Caco-2 (cell line): Measurements from ENCODE around the gene NR4A3. TPM values are rescaled to one million over a fixed set of nuclear protein-coding genes. Genes with fewer than 3 reads are reported as not detected.

Experiments
- BruUV-seq: library from RNA; stranded (reverse); fragments of 400-500 nt; replicated peaks from 2 replicates; lab custom pipeline; 2021; lab: Mats Ljungman, UMichigan
- CTCF ChIA-PET: fragments of 300-600 bp; sonication (Branson Sonifier 250); formaldehyde crosslinking; loops from one replicate; lab custom pipeline; 2022; ENCODE audit warnings: antibody characterized with exemption; lab: Charles Lee
- POLR2A ChIA-PET: fragments of 300-600 bp; sonication (Branson Sonifier 250); formaldehyde crosslinking; loops from one replicate; lab custom pipeline; 2022; ENCODE audit warnings: antibody characterized with exemption; lab: Charles Lee
- DNase-seq, 2 experiments: peaks; one replicate each; pipeline versions ENCODE4 v3.0.0 to v3.0.0-alpha.2; 2020 to 2022
- H3K27me3 ChIP-seq: replicated peaks from 2 replicates; pipeline ENCODE4 v1.6.0; 2011; ENCODE audit warnings: low read length; ENCODE audit not compliant: control insufficient read depth, insufficient read depth
- H3K36me3 ChIP-seq: 2 replicates; pipeline ENCODE4 v1.5.1; 2011; ENCODE audit warnings: low read length; ENCODE audit not compliant: control insufficient read depth, insufficient read depth
- H3K4me1 ChIP-seq: fragments of 250-450 bp; sonication (Bioruptor Pico); 2 replicates; pipeline ENCODE4 v1.5.1; 2020; ENCODE audit warnings: mild to moderate bottlenecking
- H3K4me3 ChIP-seq: 2 replicates; pipeline ENCODE4 v1.5.1; 2011; ENCODE audit warnings: low read depth, mild to moderate bottlenecking, control low read depth, low read length
- H3K9me3 ChIP-seq: fragments of 250-450 bp; sonication (Bioruptor Pico); 2 replicates; pipeline ENCODE4 v1.5.1; 2020; ENCODE audit warnings: mild to moderate bottlenecking, moderate library complexity
- H3K27ac Mint-ChIP-seq: one replicate; pipeline ENCODE4 v1.8.0; 2022; ENCODE audit warnings: mixed read lengths; ENCODE audit not compliant: unreplicated experiment
- H3K27me3 Mint-ChIP-seq: one replicate; pipeline ENCODE4 v1.8.0; 2022; ENCODE audit warnings: mixed read lengths; ENCODE audit not compliant: insufficient read depth, unreplicated experiment
- H3K36me3 Mint-ChIP-seq: one replicate; pipeline ENCODE4 v1.8.0; 2022; ENCODE audit warnings: mild to moderate bottlenecking, mixed read lengths; ENCODE audit not compliant: insufficient read depth, unreplicated experiment
- H3K4me1 Mint-ChIP-seq: one replicate; pipeline ENCODE4 v1.8.0; 2022; ENCODE audit warnings: low read depth, mixed read lengths; ENCODE audit not compliant: unreplicated experiment
- H3K4me3 Mint-ChIP-seq: one replicate; pipeline ENCODE4 v1.8.0; 2022; ENCODE audit warnings: mild to moderate bottlenecking, moderate library complexity, mixed read lengths; ENCODE audit not compliant: unreplicated experiment
- H3K9me3 Mint-ChIP-seq: one replicate; pipeline ENCODE4 v1.8.0; 2022; ENCODE audit warnings: mixed read lengths; ENCODE audit not compliant: unreplicated experiment
- intact Hi-C: fragments of 100-400 bp; cut with micrococcal nuclease; formaldehyde crosslinking; loops from one replicate; pipeline ENCODE4 v1.10.0; 2022; ENCODE audit not compliant: unreplicated experiment
- total RNA-seq: library from RNA; stranded (reverse); gene quantifications from 2 replicates; pipeline ENCODE4 v1.2.3, GENCODE V29; 2022
- TF ChIP-seq, protein P1 (sequence below), 2 experiments: fragments of 200-600 bp in 1 of 2; IDR thresholded peaks; 1 replicate in 1 of 2; 2 replicates in 1 of 2; pipeline versions ENCODE4 v1.5.1 to v1.8.0; 2011 to 2022; ENCODE audit warnings: antibody characterized with exemption in 1 of 2, control low read depth in 1 of 2, inconsistent platforms in 1 of 2, low read depth in 1 of 2, low read length in 1 of 2, mild to moderate bottlenecking in 1 of 2, moderate library complexity in 1 of 2; ENCODE audit not compliant: insufficient read depth in 1 of 2, severe bottlenecking in 1 of 2, unreplicated experiment in 1 of 2

The NR4A3 gene
- total RNA-seq, 1 experiment from 2014 or later, result 0.39 TPM

DNA sequence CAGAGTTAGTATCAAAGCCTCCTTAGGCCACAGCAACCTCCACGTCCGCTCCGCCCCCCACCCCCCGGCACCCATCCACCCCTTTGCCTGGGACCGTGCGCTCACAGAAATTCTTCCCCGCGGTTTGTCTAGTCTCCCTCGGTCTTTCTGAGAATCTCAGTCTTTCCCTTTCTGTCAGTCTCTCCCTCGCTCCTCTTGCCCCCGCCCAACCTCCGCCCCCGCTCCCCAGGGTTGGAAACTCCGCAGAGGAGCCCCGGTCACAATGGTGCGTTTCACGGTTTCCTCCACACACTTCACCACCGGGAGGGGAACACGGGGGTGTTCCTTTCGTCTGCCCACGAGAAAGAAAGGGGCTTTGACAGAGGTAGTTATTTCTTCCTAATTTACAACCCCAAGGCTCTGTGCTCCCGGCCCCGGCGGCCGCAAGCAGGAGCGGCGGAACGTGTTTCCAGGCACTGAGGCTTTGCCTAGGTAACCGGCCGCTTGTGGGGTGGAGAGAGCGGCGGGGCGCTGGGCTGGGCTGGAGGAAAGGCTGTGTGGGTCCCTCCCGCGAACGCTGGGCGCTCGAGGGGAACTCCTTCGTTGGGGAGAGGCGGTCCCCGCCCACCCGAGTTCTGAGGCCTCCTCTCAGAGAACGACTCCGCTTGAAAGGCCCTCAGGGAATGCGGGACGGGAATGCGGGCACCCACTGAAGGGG, 2.1 kb downstream of the NR4A3 start:
- Histone ChIP-seq H3K9me3 (no peaks in the 10 kb centered on the region), H3K27me3 (peaks cover 8% of the 10 kb centered on the region), H3K4me3 (peak overlapping the region; percentile 95), H3K36me3 (no peaks in the 10 kb centered on the region), H3K4me1 (no peaks in the 10 kb centered on the region; the same call in 1 of the 2 replicates)
- peaks cover 15% of the 10 kb centered on the region for H3K36me3 Mint-ChIP-seq
- TF ChIP-seq, protein P1, sequence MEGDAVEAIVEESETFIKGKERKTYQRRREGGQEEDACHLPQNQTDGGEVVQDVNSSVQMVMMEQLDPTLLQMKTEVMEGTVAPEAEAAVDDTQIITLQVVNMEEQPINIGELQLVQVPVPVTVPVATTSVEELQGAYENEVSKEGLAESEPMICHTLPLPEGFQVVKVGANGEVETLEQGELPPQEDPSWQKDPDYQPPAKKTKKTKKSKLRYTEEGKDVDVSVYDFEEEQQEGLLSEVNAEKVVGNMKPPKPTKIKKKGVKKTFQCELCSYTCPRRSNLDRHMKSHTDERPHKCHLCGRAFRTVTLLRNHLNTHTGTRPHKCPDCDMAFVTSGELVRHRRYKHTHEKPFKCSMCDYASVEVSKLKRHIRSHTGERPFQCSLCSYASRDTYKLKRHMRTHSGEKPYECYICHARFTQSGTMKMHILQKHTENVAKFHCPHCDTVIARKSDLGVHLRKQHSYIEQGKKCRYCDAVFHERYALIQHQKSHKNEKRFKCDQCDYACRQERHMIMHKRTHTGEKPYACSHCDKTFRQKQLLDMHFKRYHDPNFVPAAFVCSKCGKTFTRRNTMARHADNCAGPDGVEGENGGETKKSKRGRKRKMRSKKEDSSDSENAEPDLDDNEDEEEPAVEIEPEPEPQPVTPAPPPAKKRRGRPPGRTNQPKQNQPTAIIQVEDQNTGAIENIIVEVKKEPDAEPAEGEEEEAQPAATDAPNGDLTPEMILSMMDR (IDR thresholded peaks at IDR 0.05; ENCODE audit: insufficient read depth in 1 of 2, low read depth in 1 of 2, low read length in 1 of 2, severe bottlenecking in 1 of 2, unreplicated experiment in 1 of 2), result no peak
- H3K27me3 Mint-ChIP-seq, result peaks cover 3% of the 10 kb centered on the region
- peak overlapping the region; percentile 72 for H3K4me3 Mint-ChIP-seq
- H3K27ac Mint-ChIP-seq, result peak overlapping the region; percentile 29
- peak in 1 of 2 experiments; percentile 41 for DNase-seq
- CTCF ChIA-PET, result interaction anchor here (1.1 to 1.5 kb wide), 3 partner anchors 83 to 124 kb away, joined by 5 to 6 read pairs (median 6); no protein-coding TSS in a partner anchor
- no TSS peak for BruUV-seq
- POLR2A ChIA-PET, result no interaction called here
- H3K4me1 Mint-ChIP-seq, result no peaks in the 10 kb centered on the region
- intact Hi-C loops, result loop anchor here (5.0 to 10.0 kb wide), 6 partner anchors 143 to 773 kb away; partner anchors contain the start of genes ALG2 and SEC61B
- no peaks in the 10 kb centered on the region for H3K9me3 Mint-ChIP-seq

DNA sequence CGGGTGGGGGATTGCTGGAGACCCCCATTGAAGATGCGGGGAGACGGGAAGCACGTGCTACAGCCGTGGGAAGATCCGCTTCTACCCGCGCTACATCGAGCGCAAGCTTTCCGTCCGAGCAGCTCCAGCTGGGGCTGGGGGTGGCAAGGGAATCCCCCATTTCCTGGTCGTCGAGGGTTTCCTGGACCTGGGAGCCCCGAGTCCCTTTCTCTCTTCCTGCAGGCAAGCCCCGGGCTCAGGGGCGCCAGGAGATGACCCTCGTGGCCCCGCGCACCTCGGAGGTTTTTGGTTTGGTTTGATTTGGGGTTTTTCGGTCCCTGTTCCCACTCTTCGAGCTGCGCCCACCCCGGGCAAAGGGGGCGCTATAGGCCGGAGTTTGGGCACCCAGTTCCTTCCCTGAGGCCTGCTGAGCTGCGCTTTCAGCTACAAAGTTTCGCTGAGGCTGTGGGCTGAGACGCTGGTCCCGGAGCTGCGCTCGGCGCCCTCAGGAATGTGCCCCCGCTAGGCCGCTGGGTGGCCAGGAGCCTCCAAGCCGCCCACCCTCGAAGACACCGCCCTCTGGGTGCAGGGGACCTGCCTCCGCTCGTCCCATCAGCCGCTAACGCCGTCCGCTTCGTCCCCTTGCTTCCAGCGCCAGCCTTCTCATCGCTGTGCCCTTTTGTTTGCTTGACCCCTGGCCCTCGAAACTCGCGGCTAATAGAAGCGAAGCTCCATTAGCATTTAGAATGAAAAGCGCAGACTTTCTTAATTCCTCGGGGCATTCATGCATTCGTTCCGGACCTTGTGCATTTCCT, 2.9 kb downstream of the NR4A3 start:
- intact Hi-C loops, result loop anchor here (5.0 to 10.0 kb wide), 6 partner anchors 143 to 773 kb away; partner anchors contain the start of genes ALG2 and SEC61B
- POLR2A ChIA-PET, result no interaction called here
- Histone ChIP-seq H3K36me3 (no peaks in the 10 kb centered on the region), H3K27me3 (peaks cover 8% of the 10 kb centered on the region), H3K4me3 (peak overlapping the region; percentile 95), H3K4me1 (no peaks in the 10 kb centered on the region; the same call in 1 of the 2 replicates), H3K9me3 (no peaks in the 10 kb centered on the region)
- peak; percentile 52 to 72 for DNase-seq
- Mint-ChIP-seq H3K27ac (no peak overlapping the region), H3K9me3 (no peaks in the 10 kb centered on the region), H3K4me1 (no peaks in the 10 kb centered on the region), H3K4me3 (peak overlapping the region; percentile 72), H3K36me3 (peaks cover 9% of the 10 kb centered on the region), H3K27me3 (peaks cover 5% of the 10 kb centered on the region)
- CTCF ChIA-PET, result interaction anchor here (0.7 to 1.5 kb wide), 4 partner anchors 82 to 731 kb away, joined by 4 to 6 read pairs (median 6); no protein-coding TSS in a partner anchor
- TF ChIP-seq, protein P1 (IDR thresholded peaks at IDR 0.05; ENCODE audit: insufficient read depth in 1 of 2, low read depth in 1 of 2, low read length in 1 of 2, severe bottlenecking in 1 of 2, unreplicated experiment in 1 of 2), result peak; percentile 49 to 58
- no TSS peak for BruUV-seq
